HG03175 (cell line): Measurements from ENCODE around the gene ARMC6.
"Not testable (repeated sequence)": the region's sequence is repeated elsewhere in the genome, so short reads cannot be mapped to it uniquely, and the experiment has no call there.

Experiments
- ATAC-seq: cut with Tn5 transposase; IDR thresholded peaks from one replicate; pipeline ENCODE4 v1.9.1; 2021; ENCODE audit warnings: mild to moderate bottlenecking, moderate library complexity; ENCODE audit not compliant: unreplicated experiment

The ARMC6 gene

GRCh38 chr19:19074196-19074882 is 40.9 kb downstream of the ARMC6 start:
- no peak for ATAC-seq

- ATAC-seq, result no peak
Observed at GRCh38 chr19:19075126-19075525, 41.7 kb downstream of the ARMC6 start.

- ATAC-seq, result no peak
Observed at GRCh38 chr19:19076476-19076875, 43.1 kb downstream of the ARMC6 start.

- no peak for ATAC-seq
Observed at GRCh38 chr19:19077103-19077502, 43.7 kb downstream of the ARMC6 start.

- ATAC-seq, result no peak
Observed at GRCh38 chr19:19078801-19079200, 45.4 kb downstream of the ARMC6 start.

- no peak for ATAC-seq
Observed at GRCh38 chr19:19079571-19079970, 46.2 kb downstream of the ARMC6 start.

- ATAC-seq, result no peak
Observed at GRCh38 chr19:19081642-19082151, 48.3 kb downstream of the ARMC6 start.

GRCh38 chr19:19083413-19084178 is 50.2 kb downstream of the ARMC6 start:
- ATAC-seq, result no peak

- ATAC-seq, result no peak
Observed at GRCh38 chr19:19087676-19088075, 54.3 kb downstream of the ARMC6 start.

- ATAC-seq, result no peak
Observed at GRCh38 chr19:19094513-19094912, 61.1 kb downstream of the ARMC6 start.

- no peak for ATAC-seq
Observed at GRCh38 chr19:19095691-19096090, 62.3 kb downstream of the ARMC6 start.

- no peak for ATAC-seq
Observed at GRCh38 chr19:19096641-19097627, 63.5 kb downstream of the ARMC6 start.

- ATAC-seq, result no peak
Observed at GRCh38 chr19:19098084-19098702, 64.8 kb downstream of the ARMC6 start.

GRCh38 chr19:19098703-19099632 is 65.6 kb downstream of the ARMC6 start:
- ATAC-seq, result no peak

GRCh38 chr19:19101540-19101939 is 68.1 kb downstream of the ARMC6 start:
- no peak for ATAC-seq

GRCh38 chr19:19102566-19102965 is 69.2 kb downstream of the ARMC6 start:
- ATAC-seq, result not testable (repeated sequence)

GRCh38 chr19:19103167-19103566 is 69.8 kb downstream of the ARMC6 start:
- ATAC-seq, result no peak

- ATAC-seq, result no peak
Observed at GRCh38 chr19:19105365-19106055, 72.1 kb downstream of the ARMC6 start.

- ATAC-seq, result no peak
Observed at GRCh38 chr19:19106056-19106551, 72.7 kb downstream of the ARMC6 start.
